Sciatic nerve (tissue), 2 donors: ENCODE data around the gene PSENEN. TPM values are rescaled to one million over a fixed set of nuclear protein-coding genes. Genes with fewer than 3 reads are reported as not detected.

Source experiments
- ATAC-seq: fragments of 200-7000 bp; cut with Tn5 transposase; one replicate; pipeline ENCODE4 v1.9.1; 2020; ENCODE audit warnings: mild to moderate bottlenecking, moderate library complexity
- DNase-seq: peaks from one replicate; pipeline ENCODE4 v3.0.0-alpha.2; 2020; ENCODE audit warnings: low spot score
- intact Hi-C: fragments of 100-400 bp; cut with DNase I; formaldehyde crosslinking; loops from one replicate; pipeline ENCODE4 v1.14.2; 2022
- total RNA-seq: library from RNA; stranded (reverse); fragmentation: NEBNext Ultra II Directional; extraction: Animal tissue kit (Norgen Biotek cat#: 25700); gene quantifications from one replicate; pipeline ENCODE4 v1.2.1, GENCODE V29; 2021
- donor health status: DM: no; HTN: no; CAD: no.
- donor health status: DM: no; HTN: no; CAD: no.

The PSENEN gene
- total RNA-seq, 1 donor from 2014 or later: 45.6 TPM

DNA sequence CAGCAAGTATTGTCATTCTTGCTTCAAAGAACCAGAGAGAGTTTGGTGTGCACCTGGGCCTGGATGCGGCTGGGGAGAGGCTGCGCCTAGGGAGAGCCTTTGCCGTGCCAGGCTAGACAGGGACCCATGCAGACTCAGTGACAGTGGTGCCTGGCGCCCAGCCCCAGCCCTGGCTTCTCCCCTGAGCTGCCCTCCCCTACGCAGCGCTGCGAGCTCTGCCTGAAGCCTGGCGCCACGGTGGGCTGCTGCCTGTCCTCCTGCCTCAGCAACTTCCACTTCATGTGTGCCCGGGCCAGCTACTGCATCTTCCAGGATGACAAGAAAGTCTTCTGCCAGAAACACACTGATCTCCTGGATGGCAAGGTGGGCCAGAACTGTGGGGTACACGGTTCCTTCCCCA, 15.7 kb upstream of the PSENEN start:
- no peak for DNase-seq
- ATAC-seq: no peak
- intact Hi-C loops: no loop called here

GRCh38 chr19:35730326-35730725, 15.1 kb upstream of the PSENEN start:
- ATAC-seq (no peak), DNase-seq (no peak)
- intact Hi-C loops: no loop called here

GRCh38 chr19:35731353-35731752, 14.1 kb upstream of the PSENEN start:
- ATAC-seq: no peak
- no peak for DNase-seq

DNA sequence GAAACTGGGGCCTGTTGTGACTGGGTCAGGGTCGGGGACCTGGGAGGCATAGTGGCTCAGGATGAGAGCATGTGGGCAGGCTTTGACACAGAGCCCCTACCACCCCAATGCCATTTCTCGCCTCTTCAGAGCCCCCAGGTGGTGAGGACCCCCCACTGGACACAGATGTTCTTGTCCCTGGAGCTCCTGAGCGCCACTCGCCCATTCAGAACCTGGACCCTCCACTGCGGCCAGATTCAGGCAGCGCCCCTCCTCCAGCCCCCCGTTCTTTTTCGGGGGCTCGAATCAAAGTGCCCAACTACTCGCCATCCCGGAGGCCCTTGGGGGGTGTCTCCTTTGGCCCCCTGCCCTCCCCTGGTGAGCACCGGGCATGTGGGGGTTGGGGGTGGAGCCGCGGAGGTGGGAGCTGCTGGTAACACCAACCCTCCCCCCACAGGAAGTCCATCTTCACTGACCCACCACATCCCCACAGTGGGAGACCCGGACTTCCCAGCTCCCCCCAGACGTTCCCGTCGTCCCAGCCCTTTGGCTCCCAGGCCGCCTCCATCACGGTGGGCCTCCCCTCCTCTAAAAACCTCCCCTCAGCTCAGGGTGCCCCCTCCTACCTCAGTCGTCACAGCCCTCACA, 13.6 kb upstream of the PSENEN start:
- intact Hi-C loops: no loop called here
- ATAC-seq: no peak
- no peak for DNase-seq

More at GRCh38 chr19:35731353-35731752, 14.1 kb upstream of the PSENEN start:
- intact Hi-C loops: no loop called here

- DNase-seq: no peak
- intact Hi-C loops: no loop called here
- no peak for ATAC-seq
These were observed 12.8 kb upstream of the PSENEN start for GRCh38 chr19:35732540-35733179.

GRCh38 chr19:35733180-35734125, 12.0 kb upstream of the PSENEN start:
- no peak for ATAC-seq
- no peak for DNase-seq
- intact Hi-C loops: no loop called here

GRCh38 chr19:35734273-35734672, 11.2 kb upstream of the PSENEN start:
- ATAC-seq (no peak), DNase-seq (no peak)
- intact Hi-C loops: no loop called here

DNA sequence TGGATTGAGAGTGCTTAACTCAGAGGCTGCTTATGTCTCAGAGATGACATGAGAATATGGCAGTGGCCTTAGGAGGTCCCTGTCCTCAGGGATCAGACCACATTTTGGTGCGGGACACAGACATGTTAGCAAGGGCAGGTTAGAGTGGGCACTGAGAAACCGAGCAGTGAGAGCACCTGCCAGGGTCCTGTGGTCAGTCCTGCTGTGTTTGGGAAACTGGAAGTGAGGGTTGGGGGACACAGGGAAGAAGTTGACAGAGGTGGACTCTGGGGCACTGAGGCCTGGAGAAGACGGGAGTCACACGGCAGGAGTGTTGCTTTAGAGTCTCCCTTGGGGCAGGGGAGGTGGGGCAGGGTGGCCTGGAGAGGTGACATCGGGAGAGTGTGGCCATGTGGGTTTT, 10.6 kb upstream of the PSENEN start:
- no peak for ATAC-seq
- no peak for DNase-seq
- intact Hi-C loops: no loop called here

- no peak for DNase-seq
- intact Hi-C loops: no loop called here
These were observed 8.3 kb upstream of the PSENEN start for GRCh38 chr19:35736913-35737886.

DNA sequence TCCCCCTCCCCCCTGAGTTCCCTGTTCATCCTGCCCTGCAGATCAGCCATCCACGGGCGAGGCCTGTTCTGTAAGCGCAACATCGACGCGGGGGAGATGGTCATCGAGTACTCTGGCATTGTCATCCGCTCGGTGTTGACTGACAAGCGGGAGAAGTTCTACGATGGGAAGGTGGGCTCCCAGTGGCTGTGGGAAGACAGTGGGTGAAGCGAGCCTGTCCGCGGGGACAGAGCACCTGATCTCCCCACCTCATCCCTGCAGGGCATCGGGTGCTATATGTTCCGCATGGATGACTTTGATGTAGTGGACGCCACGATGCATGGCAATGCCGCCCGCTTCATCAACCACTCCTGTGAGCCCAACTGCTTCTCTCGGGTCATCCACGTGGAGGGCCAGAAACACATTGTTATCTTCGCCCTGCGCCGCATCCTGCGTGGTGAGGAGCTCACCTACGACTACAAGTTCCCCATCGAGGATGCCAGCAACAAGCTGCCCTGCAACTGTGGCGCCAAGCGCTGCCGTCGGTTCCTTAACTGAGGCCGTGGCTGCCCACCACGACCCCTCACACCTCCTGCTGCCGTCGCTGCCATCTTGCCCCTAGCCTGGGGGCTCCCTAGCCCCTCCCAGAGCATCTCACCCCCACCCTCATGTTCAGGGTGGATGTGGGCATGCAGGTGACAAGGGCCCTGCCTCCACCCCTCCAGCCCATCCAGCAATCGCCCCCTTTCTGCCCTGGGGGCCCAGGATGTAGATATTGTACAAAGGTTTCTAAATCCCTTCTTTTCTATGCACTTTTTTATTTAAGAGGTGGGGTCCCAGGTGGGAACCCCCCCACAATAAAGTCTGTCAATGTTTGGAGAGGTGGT, 7.2 kb upstream of the PSENEN start:
- DNase-seq: no peak
- intact Hi-C loops: no loop called here
- no peak for ATAC-seq

More at GRCh38 chr19:35736913-35737886, 8.3 kb upstream of the PSENEN start:
- no peak for ATAC-seq

GRCh38 chr19:35738887-35739229, 6.6 kb upstream of the PSENEN start:
- DNase-seq (no peak), ATAC-seq (no peak)
- intact Hi-C loops: no loop called here

- ATAC-seq: no peak
- intact Hi-C loops: no loop called here
- no peak for DNase-seq
These were observed 6.0 kb upstream of the PSENEN start for GRCh38 chr19:35739275-35740107.

- ATAC-seq (no peak), DNase-seq (no peak)
- intact Hi-C loops: no loop called here
These were observed 5.4 kb upstream of the PSENEN start for GRCh38 chr19:35740108-35740422.

DNA sequence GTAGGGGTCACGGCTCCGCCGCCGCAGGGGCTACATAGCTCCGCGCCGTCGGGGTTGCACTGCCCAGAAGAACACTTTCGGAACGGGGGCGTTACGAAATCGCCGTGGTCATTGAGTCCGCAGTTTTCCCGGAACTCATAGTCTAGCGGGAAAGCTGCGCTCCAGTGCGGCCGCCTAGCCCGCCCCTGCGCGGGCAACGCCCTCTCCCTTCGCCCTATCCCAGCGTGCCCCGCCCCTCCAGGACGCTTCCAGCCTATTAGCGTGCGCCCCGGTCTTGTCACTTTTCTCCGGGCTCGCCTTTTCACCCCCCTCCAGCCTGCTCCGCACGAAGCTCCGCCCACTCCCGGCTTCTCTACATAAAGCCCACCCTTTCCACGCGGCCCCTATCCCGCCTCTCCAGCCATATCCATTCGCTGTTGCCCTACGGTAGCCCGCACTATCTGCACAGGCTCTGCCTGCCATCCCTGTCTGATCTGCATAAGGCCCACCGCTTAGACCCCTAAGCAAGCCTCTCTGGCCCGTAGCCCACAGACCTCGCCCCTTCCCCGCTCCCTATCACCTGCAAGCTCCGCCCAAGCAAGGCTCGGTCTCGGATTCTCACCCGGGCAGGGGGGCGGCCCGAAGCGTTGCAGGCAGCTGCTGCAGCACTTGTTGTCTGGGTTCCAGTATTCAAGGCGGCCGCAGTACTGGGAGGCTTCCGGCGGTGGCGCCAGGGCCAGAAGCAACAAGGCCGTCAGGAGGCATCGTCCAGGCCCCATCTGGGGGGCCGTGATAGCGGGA, 4.8 kb upstream of the PSENEN start:
- DNase-seq (peak; percentile 99), ATAC-seq (peak; percentile 90)
- intact Hi-C loops: no loop called here

DNA sequence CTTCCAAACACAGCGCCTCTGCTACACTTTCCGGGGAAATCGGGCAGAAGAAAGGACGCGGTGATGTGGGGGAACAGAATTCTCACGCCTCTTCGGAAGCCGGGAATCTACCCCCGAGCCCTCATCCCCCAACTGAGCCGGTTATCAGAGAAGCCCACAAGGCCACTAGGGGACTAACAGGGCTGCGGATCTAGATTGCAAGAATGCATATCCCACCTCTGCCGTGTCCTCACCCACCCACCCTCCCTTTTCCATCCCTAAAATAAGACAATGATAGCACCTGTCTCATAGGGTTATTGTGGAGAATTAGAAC, 4.3 kb upstream of the PSENEN start:
- DNase-seq (no peak), ATAC-seq (no peak)
- intact Hi-C loops: no loop called here

DNA sequence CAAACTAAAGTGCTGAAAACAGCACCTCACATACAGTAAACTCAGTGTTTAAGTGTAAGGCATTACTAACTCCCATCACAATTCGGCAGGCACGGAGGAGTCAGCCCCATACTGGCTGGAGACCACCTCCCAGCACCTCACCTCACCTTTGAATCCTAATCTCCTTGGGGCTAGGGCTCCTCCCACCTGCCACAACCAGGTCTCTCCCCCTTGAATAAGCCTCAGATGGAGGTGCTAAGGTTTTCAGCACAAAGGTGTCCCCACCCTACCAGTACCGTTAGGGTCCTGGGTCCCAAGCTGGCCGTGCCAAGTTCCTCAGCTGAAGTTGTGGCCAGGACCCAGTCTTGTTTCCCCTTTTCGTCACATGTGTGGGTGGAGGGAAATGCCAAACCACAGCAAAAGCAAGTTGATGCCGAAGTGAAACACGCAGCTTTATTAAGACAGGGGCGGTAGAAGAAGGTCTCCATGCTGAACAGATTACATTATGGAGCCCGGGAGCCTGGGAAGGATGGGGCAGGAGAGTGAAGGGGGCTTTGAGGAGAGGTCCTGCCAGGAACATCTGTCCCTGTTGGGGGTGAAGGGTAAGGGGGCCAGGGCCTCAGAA, 3.2 kb upstream of the PSENEN start, which contains the start of gene IGFLR1:
Gene IGFLR1, minus strand, starts transcription at position 332 of the 604 bp plus-strand sequence. CDS start 1,272 bp downstream, outside the sequence.
- no peak for DNase-seq
- intact Hi-C loops: no loop called here
- no peak for ATAC-seq
